Endothelial cell of umbilical vein (primary cell): ENCODE measurements around the gene HDAC9. TPM values are rescaled to one million over a fixed set of nuclear protein-coding genes. Genes with fewer than 3 reads are reported as not detected.

Experiments used
- BruUV-seq: library from RNA; stranded (reverse); fragments of 400-500 nt; replicated peaks from 2 replicates; lab custom pipeline; 2021; lab: Mats Ljungman, UMichigan
- CTCF ChIA-PET: fragments of 300-600, 350-600 bp; sonication (Branson Sonifier 250); formaldehyde crosslinking; loops from one replicate; lab custom pipeline; 2021; ENCODE audit warnings: antibody characterized with exemption, inconsistent platforms; lab: Charles Lee
- POLR2A ChIA-PET: fragments of 300-600, 350-600 bp; sonication (Branson Sonifier 250); formaldehyde crosslinking; loops from one replicate; lab custom pipeline; 2021; ENCODE audit warnings: antibody characterized with exemption, inconsistent platforms; lab: Charles Lee
- DNase-seq: peaks from one replicate; pipeline ENCODE4 v3.0.0-alpha.2; 2011; ENCODE audit warnings: low read depth, low spot score
- FAIRE-seq: peaks from 2 replicates; lab custom pipeline; 2011; peaks lifted over from hg19 to GRCh38; lab: Jason Lieb, UNC
- H2AFZ ChIP-seq: 2 replicates; pipeline ENCODE4 v1.6.0; 2012; ENCODE audit warnings: low read depth, low read length, control low read depth, inconsistent platforms
- H3K27ac ChIP-seq: 2 replicates; pipeline ENCODE4 v1.5.1; 2011; ENCODE audit warnings: low read depth, mild to moderate bottlenecking, control low read depth, low read length, moderate library complexity; ENCODE audit not compliant: insufficient read depth
- H3K27me3 ChIP-seq, 2 experiments: 2 replicates each; pipeline versions ENCODE4 v1.6.0 to v1.6.1; 2011; ENCODE audit warnings: low read length in 2 of 2, mixed read lengths in 1 of 2; ENCODE audit not compliant: control insufficient read depth in 2 of 2, insufficient read depth in 2 of 2
- H3K36me3 ChIP-seq, 2 experiments: 2 replicates in 1 of 2; 3 replicates in 1 of 2; pipeline ENCODE4 v1.5.1; 2011; ENCODE audit warnings: low read length in 2 of 2, mild to moderate bottlenecking in 1 of 2, moderate library complexity in 1 of 2; ENCODE audit not compliant: control insufficient read depth in 2 of 2, insufficient read depth in 2 of 2; ENCODE audit errors: extremely low read depth in 1 of 2
- H3K4me1 ChIP-seq: 3 replicates; pipeline ENCODE4 v1.5.1; 2011; ENCODE audit warnings: mild to moderate bottlenecking, low read length; ENCODE audit not compliant: control insufficient read depth, insufficient read depth; ENCODE audit errors: extremely low read depth
- H3K4me2 ChIP-seq: 2 replicates; pipeline ENCODE4 v1.6.1; 2011; ENCODE audit warnings: low read length, control low read depth, mixed read lengths; ENCODE audit not compliant: insufficient read depth
- H3K4me3 ChIP-seq, 3 experiments: fragments of 200-600 bp in 1 of 3; sonication (generic), shearing (Covaris generic) in 1 of 3; replicated peaks in 1 of 3; 2 replicates each; pipeline ENCODE4 v1.5.1; 2011 to 2016; ENCODE audit warnings: control low read depth in 3 of 3, low read length in 3 of 3, mild to moderate bottlenecking in 2 of 3, inconsistent platforms in 1 of 3, low read depth in 1 of 3, moderate library complexity in 1 of 3; ENCODE audit not compliant: insufficient read depth in 1 of 3
- H3K79me2 ChIP-seq: 2 replicates; pipeline ENCODE4 v1.6.0; 2012; ENCODE audit warnings: low read length, inconsistent platforms; ENCODE audit not compliant: control insufficient read depth, insufficient read depth
- H3K9ac ChIP-seq: replicated peaks from 2 replicates; pipeline ENCODE3; 2011; ENCODE audit warnings: low read length, control low read depth; ENCODE audit not compliant: insufficient read depth; ENCODE audit errors: extremely low read depth
- H3K9me1 ChIP-seq: replicated peaks from 3 replicates; pipeline ENCODE4 v1.6.0; 2011; ENCODE audit warnings: mild to moderate bottlenecking, low read length; ENCODE audit not compliant: control insufficient read depth, insufficient read depth; ENCODE audit errors: extremely low read depth
- H3K9me3 ChIP-seq: replicated peaks from 2 replicates; pipeline ENCODE4 v1.5.1; 2012; ENCODE audit warnings: low read length, inconsistent platforms; ENCODE audit not compliant: control insufficient read depth, insufficient read depth
- H4K20me1 ChIP-seq: replicated peaks from 2 replicates; pipeline ENCODE3; 2011; ENCODE audit warnings: mild to moderate bottlenecking, low read length; ENCODE audit not compliant: control insufficient read depth, insufficient read depth; ENCODE audit errors: extremely low read depth
- CTCF ChIP-seq, 2 donors: IDR thresholded peaks; 1 replicate in 1 of 2; 2 replicates in 1 of 2; pipeline ENCODE4 v1.5.1; 2011; ENCODE audit warnings: low read length in 2 of 2, mild to moderate bottlenecking in 2 of 2, moderate library complexity in 2 of 2, control low read depth in 1 of 2, inconsistent platforms in 1 of 2, low read depth in 1 of 2; ENCODE audit not compliant: insufficient read depth in 1 of 2; ENCODE audit errors: extremely low read depth in 1 of 2
- EZH2 ChIP-seq: IDR thresholded peaks from 2 replicates; pipeline ENCODE4 v1.6.1; 2012; ENCODE audit warnings: borderline replicate concordance, low read depth, mild to moderate bottlenecking, moderate library complexity, low read length, inconsistent platforms; ENCODE audit not compliant: severe bottlenecking
- GATA2 ChIP-seq: IDR thresholded peaks from 2 replicates; pipeline ENCODE4 v1.7.0; 2011; ENCODE audit warnings: low read depth, mild to moderate bottlenecking, moderate library complexity, mixed read lengths, low read length; ENCODE audit not compliant: insufficient read length, insufficient read depth
- MYC ChIP-seq: IDR thresholded peaks from one replicate; pipeline ENCODE4 v1.6.1; 2011; ENCODE audit warnings: mild to moderate bottlenecking, low read depth, low read length
- POLR2AphosphoS5 ChIP-seq: IDR thresholded peaks from 2 replicates; pipeline ENCODE4 v1.6.1; 2012; ENCODE audit warnings: low read depth, mild to moderate bottlenecking, control low read depth, low read length, moderate library complexity; ENCODE audit not compliant: insufficient read depth
- dilution Hi-C: fragments of 300-500 bp; cut with MboI; formaldehyde crosslinking; loops from one replicate; pipeline ENCODE4 v1.15.0; 2019; ENCODE audit warnings: low sequenced_read_pairs; ENCODE audit not compliant: extremely low pct_ligation_motif_present
- intact Hi-C: fragments of 100-400 bp; cut with micrococcal nuclease; formaldehyde crosslinking; loops from one replicate; pipeline ENCODE4 v1.10.0; 2022
- polyA plus RNA-seq, 4 experiments: library from polyadenylated mRNA; depleted of rRNA in 3 of 4; stranded (reverse) in 3 of 4; unstranded in 1 of 4; fragments of >200 nt; gene quantifications; 2 replicates each; pipeline versions ENCODE4 v1.2.1 to v1.2.3, GENCODE V29; 2011 to 2012; ENCODE audit warnings: missing spikeins in 1 of 4
- total RNA-seq: library from RNA; stranded (reverse); gene quantifications from 2 replicates; pipeline ENCODE4 v1.2.3, GENCODE V29; 2021

The HDAC9 gene
- total and polyA plus RNA-seq, 2 donors (not counting 3 experiments of a cell fraction or from before 2014, with no cell fraction given): 1.8 to 11.6 TPM

GRCh38 chr7:18536486-18536885 lies 40.9 kb downstream of the HDAC9 start:
- H3K27ac ChIP-seq: no peak overlapping the region
- FAIRE-seq (no peak), DNase-seq (no peak)
- H3K9ac ChIP-seq: no peak overlapping the region
- H3K9me1 ChIP-seq: no peaks in the 10 kb centered on the region
- no peak for TF ChIP-seq POLR2AphosphoS5
- no peak for TF ChIP-seq EZH2
- TF ChIP-seq CTCF (IDR thresholded peaks at IDR 0.05; ENCODE audit: extremely low read depth in 1 of 2, insufficient read depth in 1 of 2, low read depth in 1 of 2, low read length in 2 of 2): no peak
- no peak for TF ChIP-seq MYC
- TF ChIP-seq GATA2: no peak
- H3K4me1 ChIP-seq: peaks cover 4% of the 10 kb centered on the region
- POLR2A ChIA-PET: no interaction called here
- no peak overlapping the region for H3K4me3 ChIP-seq
- H3K27me3 ChIP-seq: no peaks in the 10 kb centered on the region
- no peaks in the 10 kb centered on the region for H3K36me3 ChIP-seq
- CTCF ChIA-PET: interaction anchor here (1.0 to 1.4 kb wide), 8 partner anchors 10 to 180 kb away, joined by 3 to 6 read pairs (median 4); no protein-coding TSS in a partner anchor
- intact Hi-C loops: no loop called here
- no peak overlapping the region for H3K4me2 ChIP-seq
- H2AFZ ChIP-seq: no peak overlapping the region
- dilution Hi-C loops: no loop called here
- H3K9me3 ChIP-seq: no peaks in the 10 kb centered on the region
- no peaks in the 10 kb centered on the region for H4K20me1 ChIP-seq
- no TSS peak for BruUV-seq
- H3K79me2 ChIP-seq: no peaks in the 10 kb centered on the region
